GM12892 (cell line): ENCODE measurements around the gene PRR3.

Experiments used
- POLR2A ChIP-seq: IDR thresholded peaks from 2 replicates; pipeline ENCODE4 v1.6.1; 2011; ENCODE audit warnings: low read depth, low read length, control low read depth
- POLR2AphosphoS5 ChIP-seq: IDR thresholded peaks from 2 replicates; pipeline ENCODE4 v1.6.1; 2011; ENCODE audit warnings: low read depth, low read length, control low read depth
- TAF1 ChIP-seq: IDR thresholded peaks from 2 replicates; pipeline ENCODE4 v1.6.1; 2011; ENCODE audit warnings: low read depth, mild to moderate bottlenecking, control low read depth, low read length, borderline replicate concordance

DNA sequence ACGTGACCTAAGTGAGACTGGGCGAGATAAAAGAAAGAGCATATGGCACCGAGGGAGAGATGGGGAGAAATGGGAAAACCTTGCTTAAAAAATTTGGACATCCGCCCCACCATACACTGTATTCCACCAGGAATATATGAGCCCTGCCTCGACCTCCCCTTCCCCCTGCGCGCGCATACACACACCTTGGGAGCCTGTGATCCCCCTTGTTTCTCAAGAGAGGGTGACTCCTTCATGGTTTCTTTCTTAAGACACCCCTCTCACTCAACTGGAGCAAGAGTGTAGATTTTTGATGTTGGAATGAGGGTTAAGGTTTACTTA, 14.6 kb downstream of the PRR3 start:
- no peak for TF ChIP-seq POLR2A
- TF ChIP-seq TAF1, result no peak
- TF ChIP-seq POLR2AphosphoS5, result no peak
